GM23338 (cell line): Measurements from ENCODE around the gene NSD1. TPM values are rescaled to one million over a fixed set of nuclear protein-coding genes. Genes with fewer than 3 reads are reported as not detected.

Experiments
- ATAC-seq: fragments of 200-7000 bp; cut with Tn5 transposase; 3 replicates; pipeline ENCODE4 v1.9.1; 2020
- DNase-seq: peaks from one replicate; pipeline ENCODE4 v3.0.0-alpha.2; 2015; ENCODE audit warnings: low spot score
- H2AFZ ChIP-seq: fragments of 200-600 bp; sonication (generic); 2 replicates; pipeline ENCODE4 v1.8.0; 2016; ENCODE audit warnings: antibody characterized with exemption, mild to moderate bottlenecking, moderate library complexity
- H3F3A ChIP-seq: fragments of 200-600 bp; sonication (generic); replicated peaks from 2 replicates; pipeline ENCODE4 v1.8.0; 2017; ENCODE audit warnings: antibody characterized with exemption, mixed run types, low read depth
- H3K27ac ChIP-seq: fragments of 200-600 bp; sonication (generic); 2 replicates; pipeline ENCODE4 v1.6.1; 2016; ENCODE audit warnings: low read depth
- H3K27me3 ChIP-seq: fragments of 200-600 bp; sonication (generic); 2 replicates; pipeline ENCODE4 v1.8.0; 2016; ENCODE audit warnings: mild to moderate bottlenecking, mixed run types, moderate library complexity; ENCODE audit not compliant: insufficient read depth
- H3K36me3 ChIP-seq: fragments of 200-600 bp; sonication (generic); 2 replicates; pipeline ENCODE4 v1.8.0; 2016; ENCODE audit warnings: mild to moderate bottlenecking; ENCODE audit not compliant: insufficient read depth
- H3K4me1 ChIP-seq: fragments of 200-600 bp; sonication (generic); 2 replicates; pipeline ENCODE4 v1.8.0; 2016; ENCODE audit warnings: mild to moderate bottlenecking, moderate library complexity; ENCODE audit not compliant: insufficient read depth
- H3K4me2 ChIP-seq: fragments of 200-600 bp; sonication (generic); 2 replicates; pipeline ENCODE4 v1.7.1; 2017; ENCODE audit warnings: mixed run types
- H3K4me3 ChIP-seq: fragments of 200-600 bp; sonication (generic); 2 replicates; pipeline ENCODE4 v1.6.1; 2016; ENCODE audit warnings: mixed run types
- H3K79me2 ChIP-seq: fragments of 200-600 bp; sonication (generic); replicated peaks from 2 replicates; pipeline ENCODE4 v1.8.0; 2017; ENCODE audit warnings: mild to moderate bottlenecking; ENCODE audit not compliant: insufficient read depth
- H3K9me2 ChIP-seq: fragments of 200-600 bp; sonication (generic); 2 replicates; pipeline ENCODE4 v1.8.0; 2017; ENCODE audit not compliant: insufficient read depth
- H4K20me1 ChIP-seq: fragments of 200-600 bp; sonication (generic); replicated peaks from 2 replicates; pipeline ENCODE4 v1.8.0; 2017; ENCODE audit warnings: mild to moderate bottlenecking; ENCODE audit not compliant: insufficient read depth
- H3K27ac Mint-ChIP-seq: 2 replicates; pipeline ENCODE4 v1.8.0; 2020; ENCODE audit warnings: inconsistent platforms, mild to moderate bottlenecking, moderate library complexity, mixed read lengths
- H3K27me3 Mint-ChIP-seq: 3 replicates; pipeline ENCODE4 v1.8.0; 2022; ENCODE audit warnings: low read depth, mild to moderate bottlenecking, moderate library complexity, mixed read lengths, inconsistent platforms; ENCODE audit not compliant: insufficient read depth, poor library complexity
- H3K36me3 Mint-ChIP-seq: 3 replicates; pipeline ENCODE4 v1.8.0; 2021; ENCODE audit warnings: low read depth, mild to moderate bottlenecking, inconsistent platforms, moderate library complexity, mixed read lengths
- H3K4me1 Mint-ChIP-seq: 3 replicates; pipeline ENCODE4 v1.8.0; 2020; ENCODE audit warnings: mild to moderate bottlenecking, inconsistent platforms, mixed read lengths
- H3K4me3 Mint-ChIP-seq: 3 replicates; pipeline ENCODE4 v1.8.0; 2021; ENCODE audit warnings: moderate library complexity, mild to moderate bottlenecking, inconsistent platforms, mixed read lengths
- H3K9me3 Mint-ChIP-seq: 3 replicates; pipeline ENCODE4 v1.8.0; 2020; ENCODE audit warnings: moderate library complexity, mild to moderate bottlenecking, inconsistent platforms, mixed read lengths
- CREB1 ChIP-seq: fragments of 250-450 bp; sonication (Bioruptor Pico); IDR thresholded peaks from 2 replicates; pipeline ENCODE4 v1.5.0; 2020; ENCODE audit warnings: low read depth, mild to moderate bottlenecking, moderate library complexity
- CTCF ChIP-seq, 2 experiments: fragments of 200-600 bp in 1 of 2; sonication (generic) in 1 of 2; conservative IDR thresholded peaks; 2 replicates each; pipeline versions ENCODE4 v1.5.1 to v1.6.1; 2016 to 2017; ENCODE audit warnings: antibody characterized with exemption in 2 of 2, low read depth in 2 of 2, mild to moderate bottlenecking in 2 of 2, moderate library complexity in 1 of 2
- ETS1 ChIP-seq: IDR thresholded peaks from 2 replicates; pipeline ENCODE4 v1.6.1; 2016; ENCODE audit warnings: antibody characterized with exemption
- EZH2 ChIP-seq: fragments of 200-600 bp; sonication (generic); IDR thresholded peaks from one replicate; pipeline ENCODE4 v1.8.0; 2017; ENCODE audit warnings: antibody characterized with exemption, mild to moderate bottlenecking, low read depth; ENCODE audit not compliant: unreplicated experiment
- EZH2phosphoT487 ChIP-seq: fragments of 200-600 bp; sonication (generic); IDR thresholded peaks from one replicate; pipeline ENCODE4 v1.8.1; 2018; ENCODE audit warnings: antibody characterized with exemption; ENCODE audit not compliant: unreplicated experiment
- JUNB ChIP-seq: IDR thresholded peaks from one replicate; pipeline ENCODE4 v1.6.1; 2016; ENCODE audit warnings: antibody characterized with exemption; ENCODE audit not compliant: unreplicated experiment
- NANOG ChIP-seq: IDR thresholded peaks from 2 replicates; pipeline ENCODE4 v1.6.1; 2016; ENCODE audit warnings: antibody characterized with exemption, borderline replicate concordance
- POLR2AphosphoS5 ChIP-seq: IDR thresholded peaks from 2 replicates; pipeline ENCODE4 v1.6.1; 2016; ENCODE audit warnings: antibody characterized with exemption, low read depth
- STAT1 ChIP-seq: IDR thresholded peaks from one replicate; pipeline ENCODE4 v1.6.1; 2016; ENCODE audit warnings: antibody characterized with exemption; ENCODE audit not compliant: unreplicated experiment
- ZNF114 ChIP-seq: fragments of 250-450 bp; sonication (Bioruptor Pico); IDR thresholded peaks from 2 replicates; pipeline ENCODE4 v1.5.0; 2020; ENCODE audit warnings: mild to moderate bottlenecking, moderate library complexity
- ZNF331 ChIP-seq: fragments of 250-450 bp; sonication (Bioruptor Pico); IDR thresholded peaks from 2 replicates; pipeline ENCODE4 v1.5.0; 2020; ENCODE audit warnings: low read depth, mild to moderate bottlenecking, moderate library complexity
- polyA plus RNA-seq: library from polyadenylated mRNA; unstranded; fragments of >200 nt; fragmentation: Nextera tagmentation; extraction: Ambion mirVana; gene quantifications from 2 replicates; pipeline ENCODE4 v1.2.1, GENCODE V29; 2016
- total RNA-seq: library from RNA; depleted of rRNA; stranded (reverse); fragments of >200 nt; shearing (Covaris generic); gene quantifications from 2 replicates; pipeline ENCODE4 v1.2.3, GENCODE V29; 2014
- TF ChIP-seq, protein P1 (sequence below): IDR thresholded peaks from one replicate; pipeline ENCODE4 v1.6.1; 2018; ENCODE audit warnings: antibody characterized with exemption; ENCODE audit not compliant: unreplicated experiment
- TF ChIP-seq, protein P2 (sequence below): fragments of 250-450 bp; sonication (Bioruptor Pico); IDR thresholded peaks from 2 replicates; pipeline ENCODE4 v1.5.0; 2020; ENCODE audit warnings: mild to moderate bottlenecking, moderate library complexity

Gene NSD1
- total and polyA plus RNA-seq, 2 experiments from 2014 or later = 96.4 to 106 TPM

DNA sequence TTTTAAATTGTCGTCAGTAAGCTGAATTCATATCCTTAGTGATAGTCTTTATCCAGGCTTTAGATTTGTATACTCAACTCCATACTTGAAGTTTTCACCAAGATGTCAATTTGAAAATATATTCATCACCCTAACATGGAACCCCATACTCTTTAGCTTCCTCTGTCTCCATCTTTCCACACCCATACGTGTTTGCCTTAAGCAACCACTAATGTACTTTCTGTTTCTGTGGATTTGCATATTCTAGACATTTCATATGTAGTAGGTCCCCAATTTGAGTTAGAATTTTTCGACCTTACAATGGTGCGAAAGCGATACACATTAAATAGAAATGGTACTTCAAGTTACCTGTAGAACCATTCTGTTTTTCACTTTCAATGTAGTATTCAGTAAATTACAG, 65.2 kb downstream of the NSD1 start:
- Histone ChIP-seq H3K27me3 (no peaks in the 10 kb centered on the region), H3K4me3 (no peak overlapping the region), H3K4me1 (no peaks in the 10 kb centered on the region), H2AFZ (no peak overlapping the region), H4K20me1 (peaks cover 34% of the 10 kb centered on the region), H3K4me2 (no peak overlapping the region), H3K27ac (0 out of 2 replicates have a peak overlapping the region, but pooled peaks have one; percentile 3), H3K36me3 (peaks cover 54% of the 10 kb centered on the region), H3K9me2 (no peaks in the 10 kb centered on the region), H3F3A (peaks cover 15% of the 10 kb centered on the region; the same call in 1 of the 2 replicates), H3K79me2 (peaks cover 89% of the 10 kb centered on the region)
- no peak overlapping the region for H3K27ac Mint-ChIP-seq
- no peaks in the 10 kb centered on the region for H3K9me3 Mint-ChIP-seq
- H3K36me3 Mint-ChIP-seq = peaks cover 81% of the 10 kb centered on the region
- no peak overlapping the region for H3K4me3 Mint-ChIP-seq
- DNase-seq (no peak), ATAC-seq (no peak)
- TF ChIP-seq ETS1 = no peak
- no peak for TF ChIP-seq JUNB
- no peak for TF ChIP-seq STAT1
- TF ChIP-seq, protein P1, sequence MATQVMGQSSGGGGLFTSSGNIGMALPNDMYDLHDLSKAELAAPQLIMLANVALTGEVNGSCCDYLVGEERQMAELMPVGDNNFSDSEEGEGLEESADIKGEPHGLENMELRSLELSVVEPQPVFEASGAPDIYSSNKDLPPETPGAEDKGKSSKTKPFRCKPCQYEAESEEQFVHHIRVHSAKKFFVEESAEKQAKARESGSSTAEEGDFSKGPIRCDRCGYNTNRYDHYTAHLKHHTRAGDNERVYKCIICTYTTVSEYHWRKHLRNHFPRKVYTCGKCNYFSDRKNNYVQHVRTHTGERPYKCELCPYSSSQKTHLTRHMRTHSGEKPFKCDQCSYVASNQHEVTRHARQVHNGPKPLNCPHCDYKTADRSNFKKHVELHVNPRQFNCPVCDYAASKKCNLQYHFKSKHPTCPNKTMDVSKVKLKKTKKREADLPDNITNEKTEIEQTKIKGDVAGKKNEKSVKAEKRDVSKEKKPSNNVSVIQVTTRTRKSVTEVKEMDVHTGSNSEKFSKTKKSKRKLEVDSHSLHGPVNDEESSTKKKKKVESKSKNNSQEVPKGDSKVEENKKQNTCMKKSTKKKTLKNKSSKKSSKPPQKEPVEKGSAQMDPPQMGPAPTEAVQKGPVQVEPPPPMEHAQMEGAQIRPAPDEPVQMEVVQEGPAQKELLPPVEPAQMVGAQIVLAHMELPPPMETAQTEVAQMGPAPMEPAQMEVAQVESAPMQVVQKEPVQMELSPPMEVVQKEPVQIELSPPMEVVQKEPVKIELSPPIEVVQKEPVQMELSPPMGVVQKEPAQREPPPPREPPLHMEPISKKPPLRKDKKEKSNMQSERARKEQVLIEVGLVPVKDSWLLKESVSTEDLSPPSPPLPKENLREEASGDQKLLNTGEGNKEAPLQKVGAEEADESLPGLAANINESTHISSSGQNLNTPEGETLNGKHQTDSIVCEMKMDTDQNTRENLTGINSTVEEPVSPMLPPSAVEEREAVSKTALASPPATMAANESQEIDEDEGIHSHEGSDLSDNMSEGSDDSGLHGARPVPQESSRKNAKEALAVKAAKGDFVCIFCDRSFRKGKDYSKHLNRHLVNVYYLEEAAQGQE = no peak
- no peak for TF ChIP-seq EZH2
- no peak for TF ChIP-seq ZNF331
- TF ChIP-seq, protein P2, sequence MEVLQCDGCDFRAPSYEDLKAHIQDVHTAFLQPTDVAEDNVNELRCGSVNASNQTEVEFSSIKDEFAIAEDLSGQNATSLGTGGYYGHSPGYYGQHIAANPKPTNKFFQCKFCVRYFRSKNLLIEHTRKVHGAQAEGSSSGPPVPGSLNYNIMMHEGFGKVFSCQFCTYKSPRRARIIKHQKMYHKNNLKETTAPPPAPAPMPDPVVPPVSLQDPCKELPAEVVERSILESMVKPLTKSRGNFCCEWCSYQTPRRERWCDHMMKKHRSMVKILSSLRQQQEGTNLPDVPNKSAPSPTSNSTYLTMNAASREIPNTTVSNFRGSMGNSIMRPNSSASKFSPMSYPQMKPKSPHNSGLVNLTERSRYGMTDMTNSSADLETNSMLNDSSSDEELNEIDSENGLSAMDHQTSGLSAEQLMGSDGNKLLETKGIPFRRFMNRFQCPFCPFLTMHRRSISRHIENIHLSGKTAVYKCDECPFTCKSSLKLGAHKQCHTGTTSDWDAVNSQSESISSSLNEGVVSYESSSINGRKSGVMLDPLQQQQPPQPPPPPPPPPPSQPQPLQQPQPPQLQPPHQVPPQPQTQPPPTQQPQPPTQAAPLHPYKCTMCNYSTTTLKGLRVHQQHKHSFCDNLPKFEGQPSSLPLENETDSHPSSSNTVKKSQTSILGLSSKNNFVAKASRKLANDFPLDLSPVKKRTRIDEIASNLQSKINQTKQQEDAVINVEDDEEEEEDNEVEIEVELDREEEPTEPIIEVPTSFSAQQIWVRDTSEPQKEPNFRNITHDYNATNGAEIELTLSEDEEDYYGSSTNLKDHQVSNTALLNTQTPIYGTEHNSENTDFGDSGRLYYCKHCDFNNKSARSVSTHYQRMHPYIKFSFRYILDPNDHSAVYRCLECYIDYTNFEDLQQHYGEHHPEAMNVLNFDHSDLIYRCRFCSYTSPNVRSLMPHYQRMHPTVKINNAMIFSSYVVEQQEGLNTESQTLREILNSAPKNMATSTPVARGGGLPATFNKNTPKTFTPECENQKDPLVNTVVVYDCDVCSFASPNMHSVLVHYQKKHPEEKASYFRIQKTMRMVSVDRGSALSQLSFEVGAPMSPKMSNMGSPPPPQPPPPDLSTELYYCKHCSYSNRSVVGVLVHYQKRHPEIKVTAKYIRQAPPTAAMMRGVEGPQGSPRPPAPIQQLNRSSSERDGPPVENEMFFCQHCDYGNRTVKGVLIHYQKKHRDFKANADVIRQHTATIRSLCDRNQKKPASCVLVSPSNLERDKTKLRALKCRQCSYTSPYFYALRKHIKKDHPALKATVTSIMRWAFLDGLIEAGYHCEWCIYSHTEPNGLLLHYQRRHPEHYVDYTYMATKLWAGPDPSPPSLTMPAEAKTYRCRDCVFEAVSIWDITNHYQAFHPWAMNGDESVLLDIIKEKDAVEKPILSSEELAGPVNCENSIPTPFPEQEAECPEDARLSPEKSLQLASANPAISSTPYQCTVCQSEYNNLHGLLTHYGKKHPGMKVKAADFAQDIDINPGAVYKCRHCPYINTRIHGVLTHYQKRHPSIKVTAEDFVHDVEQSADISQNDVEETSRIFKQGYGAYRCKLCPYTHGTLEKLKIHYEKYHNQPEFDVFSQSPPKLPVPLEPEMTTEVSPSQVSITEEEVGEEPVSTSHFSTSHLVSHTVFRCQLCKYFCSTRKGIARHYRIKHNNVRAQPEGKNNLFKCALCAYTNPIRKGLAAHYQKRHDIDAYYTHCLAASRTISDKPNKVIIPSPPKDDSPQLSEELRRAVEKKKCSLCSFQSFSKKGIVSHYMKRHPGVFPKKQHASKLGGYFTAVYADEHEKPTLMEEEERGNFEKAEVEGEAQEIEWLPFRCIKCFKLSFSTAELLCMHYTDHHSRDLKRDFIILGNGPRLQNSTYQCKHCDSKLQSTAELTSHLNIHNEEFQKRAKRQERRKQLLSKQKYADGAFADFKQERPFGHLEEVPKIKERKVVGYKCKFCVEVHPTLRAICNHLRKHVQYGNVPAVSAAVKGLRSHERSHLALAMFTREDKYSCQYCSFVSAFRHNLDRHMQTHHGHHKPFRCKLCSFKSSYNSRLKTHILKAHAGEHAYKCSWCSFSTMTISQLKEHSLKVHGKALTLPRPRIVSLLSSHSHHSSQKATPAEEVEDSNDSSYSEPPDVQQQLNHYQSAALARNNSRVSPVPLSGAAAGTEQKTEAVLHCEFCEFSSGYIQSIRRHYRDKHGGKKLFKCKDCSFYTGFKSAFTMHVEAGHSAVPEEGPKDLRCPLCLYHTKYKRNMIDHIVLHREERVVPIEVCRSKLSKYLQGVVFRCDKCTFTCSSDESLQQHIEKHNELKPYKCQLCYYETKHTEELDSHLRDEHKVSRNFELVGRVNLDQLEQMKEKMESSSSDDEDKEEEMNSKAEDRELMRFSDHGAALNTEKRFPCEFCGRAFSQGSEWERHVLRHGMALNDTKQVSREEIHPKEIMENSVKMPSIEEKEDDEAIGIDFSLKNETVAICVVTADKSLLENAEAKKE = no peak
- TF ChIP-seq POLR2AphosphoS5 = no peak
- TF ChIP-seq NANOG = no peak
- TF ChIP-seq CREB1 (CRISPR knock-in tag) = no peak
- no peak for TF ChIP-seq EZH2phosphoT487
- no peak for TF ChIP-seq CTCF (conservative IDR thresholded peaks at IDR 0.05; ENCODE audit: low read depth in 2 of 2)
- TF ChIP-seq ZNF114 (CRISPR knock-in tag) = no peak
- H3K27me3 Mint-ChIP-seq = peaks cover 9% of the 10 kb centered on the region
- no peaks in the 10 kb centered on the region for H3K4me1 Mint-ChIP-seq
